AG04449 (cell line): ENCODE measurements around the gene SHB.

Experiments used
- CTCF ChIA-PET: fragments of 350-600 bp; formaldehyde crosslinking; extraction: SDS; loops from one replicate; lab custom pipeline; 2021; ENCODE audit warnings: antibody characterized with exemption; lab: Yijun Ruan, JAX
- POLR2A ChIA-PET: fragments of 400-600, 350-600 bp; formaldehyde crosslinking; extraction: SDS; loops from one replicate; lab custom pipeline; 2020; ENCODE audit warnings: antibody characterized with exemption, inconsistent platforms; lab: Yijun Ruan, JAX
- DNase-seq: peaks from one replicate; pipeline ENCODE4 v3.0.0-alpha.2; 2010; ENCODE audit warnings: low read depth, low spot score
- H3K4me3 ChIP-seq: 2 replicates; pipeline ENCODE4 v1.5.1; 2011; ENCODE audit warnings: low read depth, mild to moderate bottlenecking, control low read depth, low read length
- CTCF ChIP-seq: IDR thresholded peaks from one replicate; pipeline ENCODE4 v1.5.1; 2011; ENCODE audit warnings: mild to moderate bottlenecking, moderate library complexity, low read length, control low read depth, inconsistent platforms; ENCODE audit not compliant: insufficient read depth; ENCODE audit errors: missing control alignments

SHB gene

GRCh38 chr9:37873955-37874354, 195.1 kb downstream of the SHB start:
- POLR2A ChIA-PET: no interaction called here
- TF ChIP-seq CTCF: no peak

DNA sequence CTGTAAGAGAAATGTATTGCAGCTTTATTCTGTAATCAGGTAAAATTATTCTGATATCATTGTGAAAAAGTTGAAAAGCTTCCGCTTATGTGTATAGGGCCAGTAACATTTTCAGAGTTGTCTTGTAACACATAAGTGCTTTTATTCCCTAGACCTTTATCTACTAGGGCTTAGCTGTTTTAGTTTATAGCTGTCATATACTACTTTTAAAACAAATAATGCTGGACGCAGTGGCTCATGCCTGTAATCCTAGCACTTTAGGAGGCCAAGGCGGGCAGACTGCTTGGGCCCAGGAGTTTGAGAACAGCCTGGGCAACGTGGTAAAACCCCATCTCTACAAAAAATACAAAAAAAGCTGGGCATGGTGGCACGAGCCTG, 198.2 kb downstream of the SHB start:
- ChIA-PET POLR2A (no interaction called here), CTCF (interaction anchor here (3.9 kb wide), 1 partner anchor 12 kb away, joined by 15 read pairs; no protein-coding TSS in a partner anchor)
- no peak for DNase-seq
- H3K4me3 ChIP-seq: no peak overlapping the region
- no peak for TF ChIP-seq CTCF

More at GRCh38 chr9:37873955-37874354, 195.1 kb downstream of the SHB start:
- CTCF ChIA-PET: no interaction called here
- H3K4me3 ChIP-seq: no peak overlapping the region
- no peak for DNase-seq

DNA sequence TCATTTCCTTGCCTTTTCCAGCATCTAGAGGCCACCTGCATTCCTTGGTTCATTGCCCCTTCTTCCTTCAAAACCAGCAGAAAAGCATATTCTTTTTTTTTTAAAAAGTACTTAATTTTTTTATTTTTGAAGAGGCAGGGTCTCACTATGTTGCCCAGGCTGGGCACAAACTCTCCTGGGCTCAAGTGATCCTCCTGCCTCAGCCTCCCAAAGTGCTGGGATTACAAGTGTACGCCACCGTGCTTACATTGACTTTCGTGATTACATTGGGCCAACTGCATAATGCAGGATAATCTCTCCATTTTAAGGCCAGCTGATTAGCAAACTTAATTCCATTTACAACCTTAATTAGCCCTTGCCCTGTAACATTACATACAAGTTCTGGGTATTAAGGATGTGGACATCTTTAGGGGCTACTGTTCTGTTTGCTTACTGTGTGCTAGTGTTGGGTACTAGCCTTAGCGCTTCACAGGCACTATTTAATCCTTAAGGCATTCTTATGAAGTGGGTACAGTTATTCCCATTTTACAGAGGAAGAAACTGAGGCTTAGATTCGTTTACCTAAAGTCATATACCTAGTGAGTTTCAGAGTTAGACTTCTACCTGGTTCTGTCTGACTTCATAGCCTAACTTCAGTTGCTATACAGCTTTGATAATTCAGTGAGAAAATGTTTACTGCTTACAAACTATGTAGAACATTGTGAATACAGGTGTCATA, 198.8 kb downstream of the SHB start:
- no peak for DNase-seq
- CTCF ChIA-PET: interaction anchor here (3.9 kb wide), 1 partner anchor 11 kb away, joined by 15 read pairs; no protein-coding TSS in a partner anchor

More for the DNA sequence above, 198.8 kb downstream of the SHB start:
- H3K4me3 ChIP-seq: no peak overlapping the region
- POLR2A ChIA-PET: no interaction called here
- TF ChIP-seq CTCF: no peak
